Ovary (tissue), 3 donors: Measurements from ENCODE around the gene SLC6A18.

Source experiments
- POLR2A ChIP-seq: fragments of 450-650 bp; IDR thresholded peaks from one replicate; pipeline ENCODE4 v1.6.1; 2017; ENCODE audit warnings: antibody characterized with exemption, mild to moderate bottlenecking, moderate library complexity
- TF ChIP-seq, protein P1 (sequence below), 3 donors: fragments of 450-650 bp in 2 of 3; fragments of 200-600 bp in 1 of 3; IDR thresholded peaks; one replicate each; pipeline versions ENCODE4 v1.5.1 to v1.8.0; 2016 to 2022; ENCODE audit warnings: antibody characterized with exemption in 3 of 3, mild to moderate bottlenecking in 1 of 3
- donor health status: DM: no; HTN: no; CAD: no.

DNA sequence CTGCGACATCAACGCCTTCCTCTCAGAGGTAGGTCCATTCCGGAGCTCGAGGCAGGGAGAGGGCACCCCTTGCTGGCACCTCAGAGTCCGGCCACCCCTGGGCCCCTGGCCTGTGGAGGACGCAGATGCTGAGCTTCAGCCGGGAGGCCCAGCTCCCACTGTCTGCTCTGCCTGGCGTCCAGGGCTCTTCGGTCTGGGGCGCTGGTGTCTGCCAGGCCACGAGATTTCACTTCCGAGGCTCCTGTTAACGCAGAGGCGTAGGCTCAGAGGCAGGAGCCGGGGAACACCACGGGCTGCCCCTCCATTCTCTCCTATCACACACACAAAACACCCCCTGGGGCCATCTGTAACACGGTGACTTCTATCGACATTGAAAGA, 8.3 kb upstream of the SLC6A18 start:
- no peak for TF ChIP-seq POLR2A
- TF ChIP-seq, protein P1, sequence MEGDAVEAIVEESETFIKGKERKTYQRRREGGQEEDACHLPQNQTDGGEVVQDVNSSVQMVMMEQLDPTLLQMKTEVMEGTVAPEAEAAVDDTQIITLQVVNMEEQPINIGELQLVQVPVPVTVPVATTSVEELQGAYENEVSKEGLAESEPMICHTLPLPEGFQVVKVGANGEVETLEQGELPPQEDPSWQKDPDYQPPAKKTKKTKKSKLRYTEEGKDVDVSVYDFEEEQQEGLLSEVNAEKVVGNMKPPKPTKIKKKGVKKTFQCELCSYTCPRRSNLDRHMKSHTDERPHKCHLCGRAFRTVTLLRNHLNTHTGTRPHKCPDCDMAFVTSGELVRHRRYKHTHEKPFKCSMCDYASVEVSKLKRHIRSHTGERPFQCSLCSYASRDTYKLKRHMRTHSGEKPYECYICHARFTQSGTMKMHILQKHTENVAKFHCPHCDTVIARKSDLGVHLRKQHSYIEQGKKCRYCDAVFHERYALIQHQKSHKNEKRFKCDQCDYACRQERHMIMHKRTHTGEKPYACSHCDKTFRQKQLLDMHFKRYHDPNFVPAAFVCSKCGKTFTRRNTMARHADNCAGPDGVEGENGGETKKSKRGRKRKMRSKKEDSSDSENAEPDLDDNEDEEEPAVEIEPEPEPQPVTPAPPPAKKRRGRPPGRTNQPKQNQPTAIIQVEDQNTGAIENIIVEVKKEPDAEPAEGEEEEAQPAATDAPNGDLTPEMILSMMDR (IDR thresholded peaks at IDR 0.05), result no peak
